GM18520 (cell line): ENCODE measurements around the gene KIF25.
"Not testable (repeated sequence)": the region's sequence is repeated elsewhere in the genome, so short reads cannot be mapped to it uniquely, and the experiment has no call there.

Source experiments
- ATAC-seq: cut with Tn5 transposase; IDR thresholded peaks from one replicate; pipeline ENCODE4 v1.9.1; 2021; ENCODE audit not compliant: unreplicated experiment

Gene KIF25

DNA sequence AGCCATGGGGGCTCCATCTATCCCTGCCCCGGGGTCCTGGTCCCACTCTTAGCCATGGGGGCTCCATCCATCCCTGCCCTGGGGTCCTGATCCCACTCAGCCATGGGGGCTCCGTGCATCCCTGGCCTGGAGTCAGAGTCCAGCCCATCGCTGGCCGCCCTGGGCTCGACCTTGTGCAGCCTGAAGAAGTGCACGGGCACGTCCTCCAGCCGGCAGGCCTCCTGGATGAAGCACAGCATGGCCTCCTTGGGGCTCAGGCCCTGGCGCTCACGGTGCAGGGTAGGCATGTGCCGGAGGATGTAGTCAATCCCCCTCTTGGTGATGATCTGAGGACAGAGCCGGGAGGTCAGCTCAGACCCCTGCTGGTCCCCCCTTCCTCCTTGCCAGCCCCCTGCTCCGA, 66.0 kb downstream of the KIF25 start:
- ATAC-seq: no peak

DNA sequence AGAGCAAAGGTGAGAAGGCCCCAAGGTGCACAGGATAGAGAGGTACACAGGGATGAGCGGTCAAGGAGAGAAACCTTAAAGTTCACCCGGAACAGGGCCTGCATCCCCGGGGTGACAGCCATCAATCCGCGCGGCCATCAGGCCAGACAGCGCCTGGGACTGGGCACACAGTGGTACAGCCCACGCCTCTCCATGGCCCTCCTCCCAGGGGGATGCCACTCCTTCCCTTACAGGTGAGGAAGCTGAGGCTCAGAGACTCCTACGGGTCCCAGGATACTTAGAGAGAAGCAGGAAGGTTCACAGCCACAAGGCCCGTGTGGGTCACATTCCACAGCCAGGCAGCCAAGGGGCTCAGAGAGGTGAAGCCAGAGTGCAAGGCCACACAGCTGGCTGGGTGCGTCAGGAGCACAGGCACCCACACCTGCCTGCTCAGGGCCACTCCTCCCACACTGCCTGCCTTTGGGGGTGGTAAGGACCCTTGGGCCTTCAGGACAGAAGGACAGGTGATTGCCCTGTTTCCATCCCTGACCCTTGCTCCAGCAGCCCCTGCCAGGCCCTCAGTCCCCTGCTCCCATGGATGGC, 66.8 kb downstream of the KIF25 start:
- ATAC-seq: no peak

DNA sequence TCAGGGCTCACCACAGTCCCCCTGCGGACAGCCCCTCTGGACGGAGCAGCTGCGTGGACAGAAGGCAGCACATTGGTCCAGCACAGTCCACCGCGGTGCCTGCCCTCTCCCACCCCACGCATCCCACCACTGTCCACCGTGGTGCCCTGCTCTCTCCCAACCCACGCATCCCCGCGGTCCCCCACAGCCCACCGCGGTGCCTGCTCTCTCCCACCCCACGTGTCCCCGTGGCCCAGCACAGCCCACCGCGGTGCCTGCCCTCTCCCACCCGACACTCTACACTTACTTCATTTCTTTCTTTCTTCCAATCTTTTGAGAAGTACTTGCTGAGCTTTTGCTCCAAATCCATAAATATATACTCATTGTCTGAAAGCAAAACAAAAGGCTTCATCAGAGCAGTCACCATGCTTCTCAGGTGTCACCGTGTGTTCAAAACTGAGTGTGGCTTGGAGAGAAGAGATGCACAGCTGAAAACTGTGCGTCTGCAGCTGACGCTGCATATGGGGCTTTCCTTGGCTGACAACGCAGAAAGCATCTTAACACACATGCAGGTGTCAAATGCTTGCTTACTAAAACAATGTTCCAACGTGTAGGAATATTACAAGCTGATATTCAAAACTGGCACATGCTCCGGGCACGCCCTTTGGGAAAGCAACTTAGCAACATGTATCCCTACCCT, 69.7 kb downstream of the KIF25 start:
- ATAC-seq: no peak

DNA sequence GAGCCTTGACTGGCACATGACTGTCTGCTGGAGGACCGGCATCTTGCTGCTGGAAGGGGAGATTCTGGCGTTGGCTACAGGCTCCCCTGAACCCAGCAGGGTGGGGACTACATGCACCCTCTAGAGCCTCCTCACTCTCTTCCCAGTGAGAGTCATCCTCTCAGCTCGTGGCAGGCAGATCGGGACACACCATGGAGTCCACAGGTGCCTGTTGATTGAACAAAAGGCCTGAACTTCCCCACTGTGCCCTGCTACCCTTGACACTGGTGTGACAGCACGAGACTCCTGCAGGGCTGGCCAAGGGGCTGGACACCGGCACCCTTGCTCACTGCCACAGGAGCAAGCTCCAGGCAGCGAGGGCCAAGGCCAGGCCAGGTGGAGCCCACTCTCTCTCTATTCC, 73.3 kb downstream of the KIF25 start:
- no peak for ATAC-seq

DNA sequence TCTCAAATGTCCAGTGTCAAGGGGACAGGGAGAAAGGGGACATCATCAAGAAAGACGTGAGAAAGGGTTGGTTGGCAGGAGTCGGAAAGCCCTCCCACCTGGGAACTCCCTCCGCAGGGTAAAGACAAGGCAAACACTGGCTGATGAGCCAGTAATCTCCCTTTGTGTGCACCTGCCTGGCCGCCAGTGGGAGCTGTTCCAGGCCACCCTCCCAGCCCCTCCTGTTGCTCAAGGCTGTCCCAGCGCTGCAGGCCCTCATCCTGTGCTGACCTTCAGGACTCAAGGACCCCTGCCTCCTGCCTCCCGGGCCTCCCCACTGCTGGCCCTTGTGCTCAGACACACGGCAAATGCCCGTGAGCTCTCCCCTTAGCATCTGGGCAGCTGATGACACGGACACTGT, 74.1 kb downstream of the KIF25 start:
- ATAC-seq: no peak

DNA sequence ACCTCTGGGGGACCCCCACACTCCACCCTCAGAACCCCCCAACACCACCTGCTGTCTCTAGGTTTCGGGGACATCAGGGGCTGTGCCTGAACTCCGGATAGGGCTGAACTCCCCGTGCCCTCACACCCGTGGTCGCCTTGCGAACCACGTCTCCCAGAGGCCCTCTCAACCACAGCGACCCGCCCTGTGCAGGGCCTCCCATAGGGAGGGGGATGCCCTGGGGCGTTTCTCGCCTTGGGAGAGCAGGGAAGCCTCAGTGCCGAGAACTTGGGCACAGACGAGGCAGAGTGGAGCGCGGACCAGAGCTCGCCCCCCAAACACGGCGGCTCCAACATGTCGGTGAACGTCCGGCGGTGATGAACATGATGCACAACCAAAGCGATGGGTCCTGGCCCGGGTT, 74.8 kb downstream of the KIF25 start:
- no peak for ATAC-seq

DNA sequence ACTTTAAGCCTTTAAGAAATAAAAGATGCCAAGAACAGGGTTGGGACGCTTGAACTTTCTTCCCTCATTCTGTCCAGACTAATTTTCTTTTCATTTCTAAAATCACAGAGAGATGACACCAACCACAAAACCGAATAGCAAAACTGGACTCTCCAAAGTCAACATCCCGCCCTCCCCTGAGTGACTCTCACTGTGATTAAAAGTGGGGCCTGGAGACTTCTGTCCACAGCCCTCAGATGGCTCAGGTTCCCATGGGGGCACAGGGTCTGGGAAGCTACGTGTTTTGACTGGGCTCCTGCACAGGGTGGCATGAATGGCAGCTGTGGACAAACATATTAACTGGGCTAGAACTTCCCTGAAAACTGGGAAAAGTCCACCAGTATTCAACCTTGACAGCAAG, 75.3 kb downstream of the KIF25 start:
- no peak for ATAC-seq

DNA sequence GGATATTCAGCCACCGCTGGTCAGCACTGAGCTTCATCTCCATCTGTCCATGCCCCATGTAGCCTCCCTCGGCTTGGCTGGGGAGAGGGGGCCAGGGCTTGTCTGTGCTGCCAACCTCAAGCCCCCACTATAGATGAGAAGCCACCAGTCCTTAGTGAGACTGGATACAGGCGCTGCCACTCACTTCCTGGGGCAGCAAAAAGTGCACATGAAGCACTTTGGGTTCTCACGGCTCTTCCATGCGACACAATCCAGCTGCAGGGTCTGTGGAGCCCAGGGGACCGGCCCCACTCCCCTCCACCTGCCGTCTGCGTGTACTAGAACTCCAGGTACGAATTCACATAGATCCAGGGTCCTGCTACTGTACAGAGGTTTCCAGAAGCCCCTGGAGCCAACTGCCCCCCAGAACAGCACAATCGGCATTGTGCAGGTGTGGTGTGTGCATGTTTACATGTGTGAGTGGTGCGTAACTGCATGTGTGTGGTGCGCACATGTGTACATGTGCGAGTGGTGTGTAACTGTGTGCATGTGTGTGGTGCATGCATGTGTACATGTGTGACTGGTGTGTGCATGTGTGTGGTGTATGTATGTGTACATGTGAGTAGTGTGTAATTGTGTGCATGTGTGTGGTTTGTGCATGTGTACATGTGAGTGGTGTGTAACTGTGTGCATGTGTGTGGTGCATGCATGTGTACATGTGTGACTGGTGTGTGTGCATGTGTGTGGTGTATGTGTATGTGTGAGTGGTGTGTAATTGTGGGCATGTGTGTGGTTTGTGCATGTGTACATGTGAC, 76.7 kb downstream of the KIF25 start:
- ATAC-seq: no peak

DNA sequence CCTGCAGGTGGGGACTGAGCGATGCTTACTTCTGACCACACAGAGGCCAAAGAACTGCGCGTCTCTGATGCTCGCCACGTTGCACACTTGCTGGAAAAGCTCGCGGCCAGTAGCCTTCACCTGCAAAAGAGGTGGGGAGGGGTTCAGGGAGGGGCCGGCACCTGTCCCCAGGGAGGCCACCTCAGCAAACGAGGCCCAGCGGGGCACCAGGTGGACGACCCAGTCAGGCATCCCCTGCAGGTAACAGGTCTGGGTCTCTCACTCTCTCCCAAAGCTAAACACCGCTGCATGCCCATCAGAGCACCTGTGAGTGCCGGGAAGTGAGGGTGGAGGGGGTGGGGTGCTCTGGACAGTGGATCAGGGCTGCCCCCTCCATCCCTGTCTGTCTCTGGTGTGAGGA, 77.7 kb downstream of the KIF25 start:
- no peak for ATAC-seq

DNA sequence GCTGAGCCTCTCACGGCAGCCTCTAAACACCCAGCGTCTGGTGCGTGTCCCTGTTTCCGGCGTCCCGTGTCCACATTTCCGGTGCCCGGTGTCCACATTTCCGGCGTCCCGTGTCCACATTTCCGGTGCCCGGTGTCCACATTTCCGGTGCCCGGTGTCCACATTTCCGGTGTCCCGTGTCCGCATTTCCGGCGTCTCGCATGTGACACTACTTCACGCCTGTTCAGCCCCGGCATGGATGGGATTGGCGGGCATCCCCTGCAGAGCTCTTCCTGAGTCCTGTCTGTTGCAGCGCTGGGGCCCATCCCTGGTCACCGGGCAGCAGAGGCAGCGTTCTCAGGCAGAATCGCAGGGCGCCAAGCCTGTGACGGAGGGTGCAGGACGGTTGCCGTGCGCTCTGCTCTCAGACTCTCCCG, 78.3 kb downstream of the KIF25 start:
- no peak for ATAC-seq

DNA sequence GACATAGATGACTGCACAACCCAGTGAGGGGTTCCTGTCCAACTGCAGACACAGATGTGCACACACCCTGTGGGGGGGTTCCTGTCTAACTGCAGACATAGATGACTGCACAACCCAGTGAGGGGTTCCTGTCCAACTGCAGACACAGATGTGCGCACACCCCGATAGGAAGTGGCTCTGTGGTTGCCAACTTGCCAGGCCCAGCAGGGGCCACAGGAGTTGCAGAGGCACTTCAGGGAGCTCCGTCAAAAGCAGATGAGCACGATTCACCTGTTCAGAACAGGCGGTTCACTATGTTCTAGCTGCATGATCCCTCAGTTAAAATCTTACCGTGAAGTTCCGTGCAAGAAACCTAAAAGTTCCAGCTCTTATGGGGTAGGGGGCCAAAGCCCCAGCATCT, 79.9 kb downstream of the KIF25 start:
- not testable (repeated sequence) for ATAC-seq

DNA sequence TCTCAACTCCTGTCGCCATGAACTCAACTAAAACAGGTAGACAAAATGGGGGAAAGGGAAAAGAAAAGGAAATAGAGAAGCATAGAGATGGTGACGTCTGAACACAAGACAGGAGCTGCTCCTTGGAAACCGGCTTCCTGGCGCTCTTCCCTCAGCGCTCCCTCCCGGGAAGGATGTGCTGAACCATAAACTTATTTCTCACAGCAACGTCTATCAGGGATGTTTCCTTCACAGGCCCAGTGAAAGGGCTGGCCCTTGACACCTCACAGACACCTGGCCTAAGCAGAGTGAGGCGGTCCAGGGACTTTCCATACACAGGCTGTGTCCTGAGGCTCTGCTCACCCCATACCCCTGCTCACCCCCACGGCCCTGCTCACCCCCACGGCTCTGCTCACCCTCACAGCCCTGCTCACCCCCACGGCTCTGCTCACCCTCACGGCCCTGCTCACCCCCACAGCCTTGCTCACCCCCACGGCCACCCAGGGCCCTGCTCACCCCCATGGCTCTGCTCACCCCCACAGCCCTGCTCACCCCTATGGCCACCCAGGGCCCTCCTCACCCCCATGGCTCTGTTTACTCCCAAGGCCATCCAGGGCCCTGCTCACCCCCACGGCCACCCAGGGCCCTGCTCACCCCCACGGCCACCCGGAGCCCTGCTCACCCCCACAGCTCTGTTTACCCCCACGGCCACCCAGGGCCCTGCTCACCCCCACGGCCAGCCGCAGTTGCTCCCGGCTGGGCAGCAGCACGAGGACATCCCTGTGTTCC, 80.9 kb downstream of the KIF25 start:
- no peak for ATAC-seq

DNA sequence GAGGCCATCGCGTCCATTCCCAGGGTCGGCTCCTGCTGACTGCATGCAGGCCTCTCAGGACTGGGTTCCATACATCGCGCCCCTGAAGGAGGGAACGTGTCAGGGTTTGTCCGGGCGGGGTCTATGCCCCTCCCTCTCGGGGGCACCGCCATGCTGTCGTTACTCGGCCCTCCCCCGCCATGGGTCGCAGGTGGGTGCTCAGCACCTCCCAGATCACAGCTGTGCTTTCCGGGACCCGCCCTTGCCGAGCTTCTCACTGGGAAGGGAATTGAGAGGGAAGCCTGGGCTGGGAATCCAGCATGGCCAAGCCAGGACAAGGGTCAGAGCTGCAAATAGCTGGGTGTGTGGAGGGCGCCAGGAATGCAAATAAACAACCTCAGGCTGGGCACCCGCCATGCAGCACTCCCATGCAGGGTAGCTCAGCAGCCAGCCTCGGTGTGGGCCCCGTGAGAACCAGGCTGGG, 81.5 kb downstream of the KIF25 start, which contains the start of gene FRMD1:
Gene FRMD1, minus strand, starts transcription at position 270 of the 463 bp plus-strand sequence. Its CDS starts 118 bp downstream, at position 152.
- no peak for ATAC-seq

DNA sequence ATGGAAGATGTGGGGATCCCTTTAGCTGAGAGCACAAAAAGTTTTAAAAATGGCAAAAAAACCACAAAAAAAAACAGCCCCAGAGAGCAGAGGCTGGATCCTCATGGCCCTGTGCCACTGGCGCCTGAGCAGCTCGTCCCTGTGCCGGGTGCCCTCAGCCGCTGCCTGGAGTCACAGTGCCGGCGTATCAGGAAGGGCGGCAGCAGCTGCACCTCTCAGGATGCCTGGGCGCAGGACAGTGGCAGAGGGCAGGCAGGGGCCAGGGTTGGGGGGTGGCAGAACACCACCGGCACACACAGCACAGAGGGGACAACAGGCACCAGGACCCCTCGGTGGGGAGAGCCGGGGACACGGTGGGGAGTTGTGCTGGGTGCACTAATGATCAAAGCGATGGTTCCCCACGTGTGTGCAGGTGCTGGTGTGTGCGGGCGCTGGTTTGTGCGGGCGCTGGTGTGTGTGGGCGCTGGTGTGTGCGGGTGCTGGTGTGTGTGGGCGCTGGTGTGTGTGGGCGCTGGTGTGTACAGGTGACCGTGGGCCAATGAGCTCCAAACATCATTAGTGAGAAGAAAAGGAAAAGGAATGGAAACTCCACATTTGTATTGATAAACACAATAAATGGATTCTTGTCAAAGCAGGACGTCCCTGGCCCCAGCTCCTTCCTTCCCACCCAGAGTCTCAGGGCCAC, 83.1 kb downstream of the KIF25 start:
- no peak for ATAC-seq

DNA sequence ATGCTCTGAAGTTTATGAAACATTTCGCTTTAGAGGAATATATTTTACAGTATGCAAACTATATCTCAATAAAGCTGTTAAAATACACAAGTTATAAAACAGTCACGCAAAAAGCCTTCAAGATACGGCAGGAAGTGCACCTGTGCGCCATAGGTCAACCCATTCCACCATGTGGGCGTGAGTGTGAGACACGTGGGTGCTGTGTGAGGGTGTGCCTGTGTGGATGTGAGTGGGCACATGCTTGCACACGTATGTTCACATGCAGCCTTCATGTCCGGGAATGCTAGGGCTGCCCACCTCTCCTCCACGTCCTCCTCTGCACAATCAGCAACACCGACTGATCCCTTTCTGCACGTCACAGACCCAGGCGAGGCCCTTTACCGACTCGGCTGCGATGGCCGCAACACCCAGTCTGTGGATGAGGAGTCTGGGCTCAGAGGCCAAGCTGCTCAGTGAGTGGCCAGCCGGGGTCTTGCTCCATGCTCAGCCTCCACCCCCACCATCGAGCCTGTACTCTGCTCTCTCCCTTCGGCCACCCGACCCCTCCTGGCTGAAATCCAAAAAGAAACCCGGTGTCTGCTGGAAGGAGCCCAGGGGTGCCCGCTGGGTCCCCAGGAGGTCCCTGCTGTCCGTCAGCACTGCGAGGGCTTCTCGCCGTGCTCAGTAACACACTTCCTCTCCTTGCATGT, 84.5 kb downstream of the KIF25 start:
- ATAC-seq: no peak

DNA sequence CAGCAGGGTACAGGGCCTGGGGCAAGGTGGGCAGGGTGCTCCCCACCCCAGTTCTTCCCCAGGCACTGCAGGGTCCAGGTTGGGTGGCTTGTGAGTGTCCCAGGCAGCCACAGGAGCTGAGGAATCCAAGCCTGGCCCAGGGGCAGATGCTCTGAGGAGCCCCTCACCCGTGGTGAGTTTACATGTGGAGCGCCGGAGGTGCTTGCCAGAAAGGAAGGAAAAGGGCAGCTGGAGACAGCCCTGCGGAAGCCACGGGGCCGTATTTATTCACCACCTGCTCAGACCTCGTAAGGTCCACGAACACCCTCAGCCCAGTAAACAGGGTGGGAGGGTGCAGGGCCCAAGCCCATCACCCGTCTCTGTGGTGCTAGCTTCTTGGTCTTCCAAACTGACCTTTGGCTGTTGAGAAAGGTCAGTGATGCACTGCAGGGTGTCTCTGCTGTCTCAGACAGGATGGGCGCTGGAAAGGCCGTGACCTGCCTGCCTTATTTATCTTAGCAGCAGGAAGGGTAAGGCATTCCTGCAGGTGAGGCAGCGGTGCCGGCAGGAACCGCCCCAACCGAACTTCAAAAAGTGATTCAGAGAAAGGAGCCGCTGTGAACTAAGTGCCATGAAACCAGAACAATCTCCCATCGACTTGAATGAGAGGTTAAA, 85.5 kb downstream of the KIF25 start:
- no peak for ATAC-seq

DNA sequence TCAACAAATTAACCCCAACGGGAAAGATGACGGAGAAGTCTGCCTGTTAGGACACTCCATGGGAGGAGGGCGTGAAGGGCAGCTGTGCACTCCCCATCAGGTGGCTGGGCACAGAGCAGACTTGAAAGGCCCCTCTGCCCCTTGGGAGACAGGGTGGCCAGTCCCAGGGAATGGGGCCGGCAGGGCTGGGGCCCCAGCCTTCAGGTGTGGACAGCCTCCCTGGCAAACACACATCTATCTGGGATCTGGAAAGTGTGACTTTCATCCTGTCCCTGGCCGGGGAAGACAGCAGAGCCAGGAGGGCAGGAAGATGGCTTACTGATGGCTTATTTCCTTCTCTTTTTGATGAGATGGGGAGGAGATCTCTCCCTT, 86.0 kb downstream of the KIF25 start:
- ATAC-seq: no peak

DNA sequence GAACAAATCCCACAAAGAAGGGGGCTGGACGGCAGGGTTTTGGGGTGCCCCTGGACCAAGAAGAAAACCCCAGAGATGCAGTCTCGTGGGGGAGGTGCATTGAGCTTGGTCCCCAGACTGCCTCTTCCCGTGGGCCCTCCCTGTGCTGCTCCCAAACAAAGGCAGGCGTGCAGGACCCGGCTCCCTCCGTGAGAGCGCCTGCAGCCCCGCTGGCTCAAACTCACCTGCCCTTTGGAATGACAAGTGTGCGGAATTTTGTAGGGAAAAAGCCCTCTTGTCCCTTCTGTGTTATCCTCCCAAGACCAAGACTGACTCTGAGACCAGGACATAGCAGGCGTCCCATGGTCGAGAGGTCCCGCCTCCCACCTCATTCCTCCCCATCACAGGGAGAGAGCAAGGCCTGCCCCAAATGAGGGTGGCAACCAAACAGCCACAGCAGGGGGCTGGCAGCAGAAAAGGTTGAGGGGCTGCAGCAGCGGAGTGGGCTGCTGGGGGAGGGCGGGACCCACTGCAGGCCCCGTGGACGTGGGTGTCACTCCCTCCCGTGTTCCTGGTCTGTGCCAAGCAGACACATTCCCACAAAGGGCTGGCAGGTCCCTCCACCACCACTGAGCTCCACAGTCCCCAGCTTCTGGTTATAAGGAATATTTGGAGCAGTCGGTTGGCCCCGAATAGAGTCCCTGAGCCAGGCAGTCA, 87.1 kb downstream of the KIF25 start:
- ATAC-seq: no peak

DNA sequence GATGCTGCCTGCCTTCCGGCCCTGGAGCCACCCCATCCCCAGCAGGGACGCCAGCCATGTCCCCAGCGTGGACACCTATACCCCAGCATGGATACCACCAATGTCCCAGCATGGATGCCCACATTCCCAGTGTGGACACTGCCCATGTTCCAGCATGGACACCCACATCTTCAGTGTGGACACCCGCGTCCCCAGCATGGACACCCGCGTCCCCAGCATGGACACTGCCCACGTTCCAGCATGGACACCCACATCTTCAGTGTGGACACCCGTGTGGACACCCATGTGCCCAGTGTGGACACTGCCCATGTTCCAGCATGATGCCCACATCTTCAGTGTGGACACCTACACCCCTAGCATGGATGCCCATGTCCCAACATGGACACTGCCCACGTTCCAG, 88.6 kb downstream of the KIF25 start:
- ATAC-seq: no peak
